NCI-H69 (cell line): ENCODE results near the gene ZNF133.
"Not testable (repeated sequence)": the region's sequence is repeated elsewhere in the genome, so short reads cannot be mapped to it uniquely, and the experiment has no call there.

Source experiments
- DNase-seq: peaks from one replicate; lab custom pipeline; 2025; lab: John Stamatoyannopoulos, UW

The ZNF133 gene

GRCh38 chr20:18284805-18285533 lies 3.4 kb upstream of the ZNF133 start:
- no peak for DNase-seq

- DNase-seq: no peak
Observed at GRCh38 chr20:18287546-18287914, 797 bp upstream of the ZNF133 start.

DNA sequence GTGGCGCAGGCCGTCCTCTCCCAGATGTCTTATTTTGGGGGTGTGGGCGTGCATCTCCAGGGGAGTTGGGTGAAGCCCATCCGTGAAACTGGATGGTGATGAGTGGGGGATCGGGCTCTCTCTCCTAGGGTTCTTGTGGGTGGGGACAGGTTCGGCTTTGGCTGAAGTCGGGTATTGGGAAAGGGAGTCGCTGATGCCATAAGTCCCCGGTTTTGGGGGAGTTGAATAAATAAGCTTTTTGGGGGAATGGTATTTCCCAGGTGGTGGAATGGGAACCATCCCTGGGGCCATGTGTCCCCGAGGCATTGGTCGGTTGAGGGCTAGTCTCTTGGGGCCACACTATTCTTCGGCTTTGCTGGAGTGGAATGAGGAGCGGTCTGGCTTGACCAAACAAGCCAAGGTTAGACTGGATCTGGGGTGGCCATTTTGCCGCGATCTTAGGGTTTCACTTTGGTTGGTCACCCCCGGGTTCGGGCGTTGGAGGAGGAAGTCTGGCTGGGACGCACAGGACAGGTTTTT lies 481 bp downstream of the ZNF133 start:
- peak; percentile 50 for DNase-seq

DNA sequence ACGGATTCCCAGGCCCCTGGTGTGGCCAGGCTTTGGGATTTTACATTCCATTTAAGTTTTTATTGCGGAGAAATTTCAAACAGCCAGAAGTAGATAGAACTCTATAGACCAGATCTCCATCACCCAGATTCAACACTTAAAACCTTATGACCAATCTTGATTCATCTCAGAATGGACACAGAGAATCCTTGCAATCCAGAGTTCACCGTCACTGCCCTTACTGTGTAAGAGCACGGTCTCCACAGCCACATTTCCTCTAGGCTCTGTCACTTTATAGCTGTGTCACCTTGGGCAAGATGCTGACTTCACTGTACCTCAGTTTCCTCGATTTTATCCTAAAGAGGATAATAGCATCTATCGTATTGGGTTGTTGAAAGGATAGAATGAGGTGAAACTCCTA lies 979 bp downstream of the ZNF133 start:
- DNase-seq: no peak

DNA sequence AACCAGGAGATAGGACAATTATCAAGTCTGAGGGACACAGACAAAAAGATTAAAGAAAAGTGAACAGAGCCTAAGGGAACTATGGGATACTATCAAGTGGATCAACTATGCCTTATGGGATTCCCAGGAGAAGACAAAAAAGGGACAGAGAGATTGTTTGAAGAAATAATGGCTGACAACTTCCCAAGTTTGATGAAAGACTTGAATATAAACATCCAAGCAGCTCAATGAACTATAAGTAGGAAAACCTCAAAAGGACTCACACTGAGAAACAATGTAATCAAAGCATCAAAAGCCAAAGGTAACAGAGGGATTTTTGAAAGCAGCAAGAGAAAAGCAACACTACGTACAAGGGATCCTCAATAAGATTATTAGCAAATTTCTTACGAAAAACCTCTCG lies 11.0 kb downstream of the ZNF133 start:
- DNase-seq: no peak

DNA sequence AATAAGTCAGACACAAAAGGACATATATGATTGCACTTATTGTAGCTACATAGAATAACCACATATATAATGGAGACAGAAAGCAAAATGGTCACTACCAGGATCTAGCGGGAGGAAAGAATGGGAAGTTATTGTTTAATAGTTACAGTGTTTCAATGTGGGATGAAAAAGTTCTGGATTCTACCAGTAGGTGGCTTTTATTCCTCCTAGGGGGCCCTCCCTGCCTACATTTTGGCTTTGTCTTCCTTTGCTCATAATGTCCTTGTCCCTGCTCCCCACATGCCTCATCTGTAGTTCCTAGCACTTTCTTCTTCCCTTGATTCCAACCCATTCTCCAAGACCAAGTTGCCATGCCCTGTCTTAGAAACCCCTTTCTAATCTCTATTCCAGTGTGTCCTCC lies 16.3 kb downstream of the ZNF133 start:
- peak; percentile 3 for DNase-seq

DNA sequence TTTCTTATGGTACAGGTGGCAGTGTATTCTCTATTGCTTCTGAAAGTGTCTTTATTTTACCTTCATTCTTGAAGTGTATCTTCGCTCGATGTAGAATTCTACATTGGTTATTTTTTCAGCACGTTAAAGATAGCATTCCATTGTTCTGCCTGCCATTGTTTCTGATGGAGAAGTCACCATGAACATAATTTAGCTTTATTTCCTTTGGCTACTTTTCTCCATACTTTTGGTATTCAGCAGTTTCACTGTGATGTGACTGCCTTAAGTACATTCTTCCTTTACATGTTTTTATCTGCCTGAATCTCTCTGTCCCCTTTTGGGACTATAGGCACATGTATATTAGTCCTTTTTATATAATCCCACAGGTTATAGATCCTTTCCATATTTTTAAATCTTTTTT lies 19.0 kb downstream of the ZNF133 start:
- DNase-seq: no peak

DNA sequence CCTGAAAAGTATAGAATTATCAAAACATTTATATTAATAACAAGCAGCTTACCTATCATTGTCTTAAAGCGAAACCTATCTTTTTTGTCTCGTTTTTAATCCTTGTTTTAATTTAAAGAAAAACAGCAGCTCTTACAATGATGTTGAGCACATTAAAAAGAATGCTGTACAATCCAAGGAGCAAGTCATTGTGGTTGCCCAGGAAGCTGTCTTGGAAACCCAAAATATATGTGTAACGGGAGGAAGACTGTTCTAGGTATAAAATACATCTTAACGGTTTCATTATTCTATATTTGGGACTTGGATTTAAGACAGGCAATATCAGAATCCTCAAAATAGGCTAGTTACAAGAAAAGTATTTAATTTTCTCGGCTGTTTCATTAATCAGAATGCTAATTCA lies 21.7 kb downstream of the ZNF133 start:
- no peak for DNase-seq

DNA sequence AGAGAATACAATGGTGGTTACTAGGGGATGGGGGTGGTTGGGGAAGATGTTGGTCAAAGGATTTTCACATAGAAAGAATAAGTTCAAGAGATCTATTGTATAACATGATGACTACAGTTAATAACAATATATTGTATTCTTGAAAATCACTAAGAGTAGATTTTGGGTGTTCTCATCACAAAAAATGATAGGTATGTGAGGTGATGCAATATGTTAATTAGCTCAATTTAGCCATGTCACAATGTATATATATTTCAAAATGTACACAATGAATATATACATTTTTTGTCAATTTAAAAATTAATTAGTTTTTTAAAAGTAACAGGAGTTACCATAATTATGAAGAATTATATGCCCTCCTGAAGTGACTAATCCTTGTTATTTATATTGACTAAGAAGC lies 22.3 kb downstream of the ZNF133 start:
- DNase-seq: no peak

- DNase-seq: no peak
Observed at GRCh38 chr20:18312723-18313122, 24.4 kb downstream of the ZNF133 start.

- DNase-seq: no peak
Observed at GRCh38 chr20:18313411-18313810, 25.1 kb downstream of the ZNF133 start.

- no peak for DNase-seq
Observed at GRCh38 chr20:18314786-18315406, 26.6 kb downstream of the ZNF133 start.

GRCh38 chr20:18316166-18316565 lies 27.8 kb downstream of the ZNF133 start:
- DNase-seq: no peak

GRCh38 chr20:18321316-18321715 lies 33.0 kb downstream of the ZNF133 start:
- no peak for DNase-seq

DNA sequence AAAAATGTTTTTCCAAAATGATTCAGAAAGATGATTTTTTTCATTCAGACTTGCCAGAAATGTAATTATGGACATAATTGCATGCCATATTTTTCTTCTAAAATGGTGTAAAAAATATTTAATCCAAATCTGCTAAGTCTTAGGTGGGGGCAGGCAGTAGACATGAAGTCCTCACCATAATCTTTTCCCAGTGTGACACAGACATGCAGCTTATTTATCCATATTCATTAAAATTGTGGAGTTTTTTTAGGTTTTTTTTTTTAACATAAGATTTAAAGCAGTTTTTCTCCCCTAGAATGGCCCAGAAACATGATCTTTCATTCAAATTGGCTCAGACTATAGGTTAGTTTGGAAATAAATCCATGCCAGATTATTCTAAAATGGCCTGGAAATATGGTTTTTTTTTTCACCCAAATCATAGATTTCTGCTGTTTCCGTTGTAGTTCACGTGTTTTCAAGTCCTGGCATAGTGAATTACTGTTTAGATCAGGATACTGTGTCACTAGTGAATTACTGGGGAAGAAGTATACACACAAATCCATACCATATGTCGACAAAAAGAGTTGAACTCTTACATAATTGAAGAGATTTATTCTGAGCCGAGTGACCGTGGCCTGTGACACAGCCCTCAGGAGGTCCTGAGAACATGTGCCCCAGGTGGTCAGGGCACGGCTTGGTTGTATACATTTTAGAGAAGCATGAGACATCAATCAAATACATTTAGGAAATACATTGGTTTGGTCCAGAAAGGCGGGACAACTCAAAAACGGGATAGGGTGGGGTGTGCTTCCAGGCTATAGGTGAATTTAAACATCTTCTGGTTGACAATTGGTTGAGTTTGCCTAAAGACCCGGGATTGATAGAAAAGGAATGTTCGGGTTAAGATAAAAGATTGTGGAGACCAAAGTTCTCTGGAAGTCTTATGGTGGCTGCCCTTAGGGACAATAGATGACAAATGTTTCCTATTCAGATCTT lies 33.9 kb downstream of the ZNF133 start:
- DNase-seq: no peak

DNA sequence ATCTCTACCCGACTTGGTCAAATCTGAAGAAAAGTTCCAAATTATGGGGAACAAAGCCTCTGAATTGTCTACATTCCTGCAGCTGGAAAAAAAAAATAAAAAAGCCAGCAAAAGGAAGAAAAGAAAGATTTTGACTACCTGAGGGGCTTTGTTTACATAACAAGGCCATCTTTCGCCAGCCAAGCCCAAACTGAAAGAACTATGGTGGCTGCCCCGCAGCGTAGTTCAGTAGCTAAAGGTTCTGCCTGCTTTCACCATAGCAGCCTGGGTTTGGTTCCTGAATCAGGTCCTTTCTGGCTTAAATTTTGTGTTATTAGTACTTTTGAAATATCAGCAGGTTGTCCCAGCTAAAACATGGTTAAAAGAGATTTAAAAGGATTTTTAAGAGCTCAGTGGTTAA lies 35.4 kb downstream of the ZNF133 start:
- DNase-seq: no peak

DNA sequence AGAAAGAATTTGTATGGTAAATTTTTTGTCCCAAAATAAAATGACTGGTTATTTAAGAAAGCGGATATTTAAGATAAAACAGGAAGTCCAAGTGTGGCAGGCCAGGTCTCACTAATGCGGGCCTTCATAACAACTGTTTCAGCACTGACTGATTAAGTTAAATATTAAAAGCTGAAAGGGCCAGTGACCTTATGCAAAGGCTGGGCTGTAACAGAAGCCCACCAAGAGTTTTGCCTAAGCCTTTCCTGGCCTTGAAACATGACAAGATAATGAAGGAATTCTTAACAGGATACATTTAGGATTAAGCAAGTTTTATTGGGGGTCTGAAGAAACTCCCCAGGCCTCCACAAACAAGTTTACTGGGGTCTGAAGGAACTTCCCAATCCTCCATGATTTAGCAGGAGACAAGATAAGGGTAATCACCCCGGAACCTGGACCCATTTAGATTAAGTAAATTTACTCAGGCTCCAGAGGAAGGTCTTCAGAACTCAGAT lies 36.3 kb downstream of the ZNF133 start:
- DNase-seq: no peak

DNA sequence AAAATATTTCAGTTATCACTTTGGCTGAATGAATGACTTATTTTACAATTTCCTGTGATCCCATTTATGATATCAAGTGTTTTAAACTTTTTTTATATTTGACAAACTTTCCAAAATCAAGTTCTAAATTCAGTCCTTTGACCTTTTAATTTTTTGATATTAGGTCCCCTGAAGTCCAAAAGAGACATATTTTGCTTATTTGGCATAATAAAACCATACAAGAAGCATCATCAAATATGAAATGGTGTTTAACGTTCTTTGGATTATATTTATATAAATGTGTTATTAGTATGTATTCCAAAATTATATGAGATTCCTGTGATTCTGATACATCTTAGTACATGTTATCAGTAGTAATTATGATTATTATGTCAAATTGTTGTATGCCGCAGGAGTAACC lies 38.7 kb downstream of the ZNF133 start:
- DNase-seq: no peak

DNA sequence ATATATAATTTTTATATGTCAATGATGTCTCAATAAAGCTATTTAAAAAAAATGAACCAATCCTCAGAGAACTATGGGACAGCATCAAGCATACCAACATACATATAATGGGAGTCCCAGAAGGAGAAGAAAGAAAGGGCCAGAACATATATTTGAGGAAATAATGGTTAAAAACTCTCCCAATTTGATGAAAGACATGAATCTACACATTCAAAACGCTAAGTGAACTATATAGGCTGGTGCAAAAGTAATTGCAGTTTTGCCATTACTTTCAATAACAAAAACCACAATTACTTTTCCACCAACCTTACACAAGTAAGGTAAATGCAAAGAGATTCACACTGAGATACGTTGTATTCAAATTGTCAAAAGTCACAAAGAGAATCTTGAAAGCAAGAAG lies 43.4 kb downstream of the ZNF133 start:
- DNase-seq: no peak

GRCh38 chr20:18349749-18350148 lies 61.4 kb downstream of the ZNF133 start:
- not testable (repeated sequence) for DNase-seq

DNA sequence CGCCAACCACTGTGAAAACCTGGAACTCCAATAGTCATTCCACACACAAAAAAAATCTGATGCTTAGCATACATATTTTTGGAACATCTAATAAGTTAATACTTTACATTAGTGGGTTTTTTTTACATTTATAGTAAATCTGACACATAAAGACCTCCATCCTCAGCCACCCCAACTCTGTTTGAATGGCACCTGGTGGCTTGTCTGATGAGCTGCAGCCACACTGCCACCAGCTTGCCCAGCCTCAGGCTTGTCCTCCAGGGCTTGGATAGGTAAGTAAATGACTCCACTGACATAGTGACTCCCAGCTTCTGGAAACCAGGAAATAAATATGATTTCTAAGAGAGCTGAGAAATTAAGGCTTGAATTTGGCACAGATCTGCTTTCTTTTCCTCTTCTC lies 71.5 kb downstream of the ZNF133 start:
- no peak for DNase-seq

DNA sequence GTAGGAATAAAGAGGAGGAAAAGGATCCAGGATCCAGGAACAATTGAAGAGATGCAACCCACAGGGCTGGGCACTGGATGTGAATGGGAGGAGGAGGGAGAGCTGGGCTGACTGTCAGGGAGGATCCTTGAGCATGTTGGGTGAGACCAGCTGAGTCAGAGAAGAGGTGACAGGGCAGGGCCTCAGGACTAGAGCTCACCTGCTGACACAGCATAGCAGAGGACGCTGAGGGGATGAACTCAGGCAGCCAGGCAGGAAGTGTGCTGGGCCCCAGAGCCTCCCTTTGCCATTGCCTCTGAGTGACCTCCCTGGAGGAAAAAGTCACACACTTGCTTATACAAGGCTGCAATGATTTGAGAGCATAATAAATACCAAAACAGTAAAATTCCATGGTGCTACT lies 72.3 kb downstream of the ZNF133 start:
- no peak for DNase-seq
